Parathyroid adenoma (tissue), 2 donors: ENCODE data around the gene TMEM158.
A peak's percentile ranks its signal among the peaks of the same experiment; 100 is the strongest.

Experiments
- H2AFZ ChIP-seq: fragments of 300-600 bp; sonication (generic); one replicate; pipeline ENCODE4 v1.7.0; 2017; ENCODE audit warnings: antibody characterized with exemption, mild to moderate bottlenecking
- H3K27ac ChIP-seq: fragments of 300-600 bp; sonication (generic); one replicate; pipeline ENCODE4 v1.7.0; 2017
- H3K27me3 ChIP-seq: fragments of 300-600 bp; sonication (generic); one replicate; pipeline ENCODE4 v1.7.0; 2017; ENCODE audit warnings: low read length; ENCODE audit not compliant: control insufficient read depth, insufficient read depth
- H3K36me3 ChIP-seq: fragments of 300-600 bp; sonication (generic); one replicate; pipeline ENCODE4 v1.7.0; 2017; ENCODE audit warnings: low read length; ENCODE audit not compliant: control insufficient read depth, insufficient read depth
- H3K4me1 ChIP-seq: fragments of 300-600 bp; sonication (generic); one replicate; pipeline ENCODE4 v1.7.0; 2017; ENCODE audit warnings: control low read depth
- H3K4me2 ChIP-seq: fragments of 300-600 bp; sonication (generic); one replicate; pipeline ENCODE4 v1.7.0; 2017; ENCODE audit warnings: low read length
- H3K4me3 ChIP-seq: fragments of 300-600 bp; sonication (generic); one replicate; pipeline ENCODE4 v1.7.0; 2017; ENCODE audit warnings: low read depth, low read length
- H3K79me2 ChIP-seq: fragments of 300-600 bp; sonication (generic); one replicate; pipeline ENCODE4 v1.7.0; 2017; ENCODE audit warnings: control low read depth
- H3K9ac ChIP-seq: fragments of 300-600 bp; sonication (generic); one replicate; pipeline ENCODE4 v1.7.0; 2017; ENCODE audit warnings: mild to moderate bottlenecking
- H3K9me3 ChIP-seq: fragments of 300-600 bp; sonication (generic); one replicate; pipeline ENCODE4 v1.7.0; 2017; ENCODE audit warnings: low read length; ENCODE audit not compliant: control insufficient read depth
- TF ChIP-seq, protein P1 (sequence below): fragments of 300-600 bp; sonication (generic); IDR thresholded peaks from one replicate; pipeline ENCODE4 v1.7.0; 2017; ENCODE audit warnings: antibody characterized with exemption, mild to moderate bottlenecking
- donor health status: primary hyperparathyroidism.

Gene TMEM158

DNA sequence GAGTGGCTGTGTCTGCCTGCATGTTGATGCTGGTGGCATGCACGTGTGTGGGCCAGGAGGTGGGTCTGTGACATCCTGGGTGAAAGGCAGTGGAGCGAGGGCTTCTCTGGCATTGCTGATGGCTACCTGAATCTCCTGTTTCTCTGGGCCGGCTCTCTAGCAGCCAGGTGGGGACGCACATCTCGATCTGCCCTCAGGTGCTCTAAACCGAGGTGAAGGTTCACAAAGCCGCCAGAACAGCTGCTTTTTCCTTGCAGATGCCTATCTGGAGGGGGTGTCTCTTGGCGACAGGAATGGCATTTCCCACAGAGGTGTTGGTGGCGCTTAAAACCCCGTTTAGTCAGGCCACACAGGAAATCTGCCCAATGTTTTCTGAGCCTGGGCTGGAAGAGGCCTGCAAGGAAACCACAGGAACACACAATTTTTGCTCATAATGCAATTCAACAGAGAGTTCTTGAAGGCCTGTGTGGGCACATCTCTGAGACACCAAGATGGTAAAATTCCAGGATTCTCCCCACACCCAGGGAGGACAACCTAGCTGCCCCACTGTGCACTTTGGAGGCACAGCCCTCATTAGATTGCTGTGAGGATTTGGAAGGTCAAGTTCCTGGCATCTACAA lies 11.9 kb downstream of the TMEM158 start:
- Histone ChIP-seq H3K9me3 (no peaks in the 10 kb centered on the region), H3K79me2 (no peaks in the 10 kb centered on the region), H3K4me1 (peaks cover 3% of the 10 kb centered on the region), H3K9ac (no peak overlapping the region), H3K4me3 (no peak overlapping the region), H2AFZ (no peak overlapping the region), H3K27me3 (no peaks in the 10 kb centered on the region), H3K4me2 (no peak overlapping the region), H3K36me3 (no peaks in the 10 kb centered on the region), H3K27ac (no peak overlapping the region)
- TF ChIP-seq, protein P1, sequence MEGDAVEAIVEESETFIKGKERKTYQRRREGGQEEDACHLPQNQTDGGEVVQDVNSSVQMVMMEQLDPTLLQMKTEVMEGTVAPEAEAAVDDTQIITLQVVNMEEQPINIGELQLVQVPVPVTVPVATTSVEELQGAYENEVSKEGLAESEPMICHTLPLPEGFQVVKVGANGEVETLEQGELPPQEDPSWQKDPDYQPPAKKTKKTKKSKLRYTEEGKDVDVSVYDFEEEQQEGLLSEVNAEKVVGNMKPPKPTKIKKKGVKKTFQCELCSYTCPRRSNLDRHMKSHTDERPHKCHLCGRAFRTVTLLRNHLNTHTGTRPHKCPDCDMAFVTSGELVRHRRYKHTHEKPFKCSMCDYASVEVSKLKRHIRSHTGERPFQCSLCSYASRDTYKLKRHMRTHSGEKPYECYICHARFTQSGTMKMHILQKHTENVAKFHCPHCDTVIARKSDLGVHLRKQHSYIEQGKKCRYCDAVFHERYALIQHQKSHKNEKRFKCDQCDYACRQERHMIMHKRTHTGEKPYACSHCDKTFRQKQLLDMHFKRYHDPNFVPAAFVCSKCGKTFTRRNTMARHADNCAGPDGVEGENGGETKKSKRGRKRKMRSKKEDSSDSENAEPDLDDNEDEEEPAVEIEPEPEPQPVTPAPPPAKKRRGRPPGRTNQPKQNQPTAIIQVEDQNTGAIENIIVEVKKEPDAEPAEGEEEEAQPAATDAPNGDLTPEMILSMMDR = no peak

DNA sequence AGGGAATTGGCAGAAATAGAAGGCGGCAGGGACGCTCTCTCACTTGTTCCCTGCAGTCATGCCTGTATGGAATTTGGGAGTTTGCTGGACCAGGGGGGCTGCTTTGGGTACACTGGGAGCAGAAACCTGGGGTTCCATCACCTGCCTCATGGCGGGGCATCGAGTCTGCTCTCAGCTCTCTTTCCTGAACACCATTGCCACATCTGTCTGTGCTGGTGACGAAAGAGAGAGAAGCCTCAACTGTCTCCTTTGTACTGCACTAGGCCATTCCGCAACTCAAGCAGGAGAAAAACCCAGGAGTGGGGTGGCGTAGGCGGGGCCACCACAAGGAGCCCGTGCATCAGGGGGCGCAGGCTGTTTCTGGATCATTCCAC lies 14.0 kb downstream of the TMEM158 start:
- Histone ChIP-seq H2AFZ (no peak overlapping the region), H3K27ac (no peak overlapping the region), H3K79me2 (no peaks in the 10 kb centered on the region), H3K36me3 (no peaks in the 10 kb centered on the region), H3K9me3 (no peaks in the 10 kb centered on the region), H3K4me1 (peaks cover 3% of the 10 kb centered on the region), H3K27me3 (no peaks in the 10 kb centered on the region), H3K4me3 (no peak overlapping the region), H3K9ac (no peak overlapping the region), H3K4me2 (no peak overlapping the region)
- TF ChIP-seq, protein P1 = no peak

DNA sequence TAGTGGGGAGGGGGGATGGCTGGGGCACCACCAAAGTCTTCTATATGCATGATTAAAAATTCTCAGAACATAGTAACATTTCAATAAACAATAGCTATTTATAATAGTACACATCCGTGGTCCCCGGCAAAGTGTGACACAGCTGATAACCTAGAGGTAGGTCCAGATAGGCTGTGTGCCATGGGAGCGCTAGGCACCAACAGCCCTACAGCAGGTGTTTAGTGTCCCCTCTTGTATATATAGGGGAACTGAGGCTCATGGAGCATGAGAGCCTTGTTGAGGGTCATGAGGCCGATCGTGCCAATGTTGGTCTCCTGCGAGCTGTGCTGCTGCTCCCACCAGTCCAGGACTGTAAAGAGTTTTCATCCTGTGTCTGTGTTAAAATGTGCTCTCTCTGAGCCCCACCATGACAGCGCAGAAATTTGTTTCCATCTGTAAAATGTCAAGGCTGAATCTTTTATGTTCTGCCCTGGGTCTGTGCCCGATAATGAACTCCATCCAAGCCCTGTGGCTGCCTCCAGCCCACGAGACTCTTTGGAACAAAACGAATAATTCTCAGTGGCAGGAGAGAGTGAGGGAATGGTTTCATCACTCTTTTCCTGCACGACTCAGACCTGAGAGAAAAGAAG lies 14.5 kb downstream of the TMEM158 start:
- Histone ChIP-seq H3K4me3 (no peak overlapping the region), H3K4me1 (peaks cover 3% of the 10 kb centered on the region), H2AFZ (no peak overlapping the region), H3K9me3 (no peaks in the 10 kb centered on the region), H3K79me2 (no peaks in the 10 kb centered on the region), H3K27ac (no peak overlapping the region), H3K27me3 (no peaks in the 10 kb centered on the region), H3K36me3 (no peaks in the 10 kb centered on the region), H3K4me2 (no peak overlapping the region), H3K9ac (no peak overlapping the region)
- TF ChIP-seq, protein P1 = no peak

DNA sequence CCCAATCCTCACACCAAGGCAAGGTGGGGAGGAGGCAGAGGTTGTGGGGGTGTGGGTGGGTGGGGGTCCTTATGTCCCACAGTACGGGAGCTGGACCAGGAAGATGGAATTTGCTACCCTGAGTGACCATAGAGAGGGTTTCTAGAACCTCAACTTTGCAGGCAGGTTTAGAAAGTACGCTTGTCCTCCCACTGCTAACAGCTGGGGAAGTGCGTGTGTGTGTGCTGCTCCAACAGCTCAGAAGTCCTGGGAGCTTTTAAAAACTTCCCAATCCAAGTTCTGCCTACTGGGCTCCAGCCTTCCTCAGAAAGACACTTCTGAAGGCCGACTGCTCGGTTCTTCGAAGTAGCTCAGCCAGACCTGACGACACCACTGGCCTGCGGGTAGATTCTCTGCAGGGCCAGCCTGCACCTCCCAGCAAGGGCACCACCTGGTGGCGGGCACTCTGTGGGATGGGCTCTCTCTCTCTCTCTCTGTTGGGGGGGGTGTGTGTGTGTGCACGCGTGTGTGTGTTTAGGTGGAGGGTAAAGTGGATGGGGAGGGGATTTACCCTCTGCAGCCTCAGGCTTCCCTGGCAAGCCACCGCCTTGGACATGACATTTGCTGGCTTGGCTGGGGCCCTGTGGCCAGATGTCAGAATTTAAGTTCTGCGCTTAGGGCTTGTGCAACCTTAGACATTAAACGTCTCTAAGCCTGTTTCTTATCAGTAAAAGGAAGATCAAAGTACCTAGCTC lies 15.6 kb downstream of the TMEM158 start:
- Histone ChIP-seq H3K9me3 (no peaks in the 10 kb centered on the region), H3K4me1 (peaks cover 3% of the 10 kb centered on the region), H3K4me2 (no peak overlapping the region), H3K4me3 (no peak overlapping the region), H3K27ac (no peak overlapping the region), H3K79me2 (no peaks in the 10 kb centered on the region), H3K27me3 (no peaks in the 10 kb centered on the region), H3K36me3 (no peaks in the 10 kb centered on the region), H3K9ac (no peak overlapping the region), H2AFZ (no peak overlapping the region)
- TF ChIP-seq, protein P1 = peak; percentile 94
